Limb (tissue), 2 donors: ENCODE results near the gene RANBP9.

Source experiments
- DNase-seq, 2 donors: peaks; one replicate each; pipeline ENCODE4 v3.0.0-alpha.2; 2016; ENCODE audit errors: extremely low spot score in 2 of 2

RANBP9 gene

GRCh38 chr6:13711733-13712598 is at the start of gene RANBP9:
Gene RANBP9 (minus strand): TSS chr6:13711835. CDS start chr6:13711505, 330 bp downstream.
- DNase-seq: peak; percentile 89 to 92

DNA sequence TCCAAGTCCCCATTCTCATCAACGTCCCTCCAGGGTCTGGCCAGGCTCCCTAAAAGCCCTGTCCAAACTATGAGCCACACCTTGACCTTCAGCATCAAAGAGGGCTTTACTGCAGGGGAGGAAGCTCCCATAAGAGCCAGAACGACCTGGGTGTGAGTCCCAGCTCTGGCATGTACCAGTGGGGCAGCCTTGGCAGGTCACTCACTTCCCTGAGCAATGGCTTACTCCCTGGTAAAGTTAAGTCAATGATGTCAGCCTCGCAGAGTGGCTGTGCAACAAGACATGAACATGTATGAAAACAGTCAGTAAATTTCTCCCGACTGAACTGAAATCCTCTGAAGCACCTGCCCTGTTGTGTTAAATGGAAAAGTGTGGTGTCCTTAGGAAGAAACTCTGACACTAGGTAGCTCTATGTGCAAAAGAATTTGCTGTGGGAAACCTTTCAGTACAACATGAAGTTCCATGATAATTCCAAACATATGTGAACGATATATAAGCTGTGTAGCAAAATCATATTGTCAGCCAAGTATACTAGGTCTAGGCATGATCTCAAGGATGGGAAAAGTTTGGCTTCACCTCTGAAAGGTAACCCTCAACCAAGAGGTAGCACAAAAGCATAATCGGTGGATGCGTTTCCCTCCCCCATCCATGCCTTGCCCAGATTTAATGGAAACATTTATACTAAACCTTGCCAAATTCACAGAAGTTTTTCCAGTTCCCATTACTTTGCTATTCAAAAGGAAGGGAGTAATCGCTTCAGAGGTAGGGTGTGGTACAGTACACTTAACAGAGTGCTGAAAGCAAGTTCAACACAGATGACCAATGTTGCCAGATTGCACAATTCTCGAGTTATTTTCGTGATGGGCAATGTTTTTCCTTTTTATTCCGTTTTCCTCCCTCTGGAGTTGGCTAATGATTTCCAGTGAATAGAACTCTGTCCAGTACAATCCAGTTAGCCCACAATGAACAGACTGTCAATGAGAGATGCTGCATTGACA is 49.0 kb upstream of the RANBP9 start:
- DNase-seq: peak in 1 of 2 donors; percentile 75

GRCh38 chr6:13759025-13759424 is 47.4 kb upstream of the RANBP9 start:
- DNase-seq: no peak

GRCh38 chr6:13754644-13755043 is 43.0 kb upstream of the RANBP9 start:
- DNase-seq: no peak

- no peak for DNase-seq
Observed at GRCh38 chr6:13743736-13744127, 32.1 kb upstream of the RANBP9 start.

DNA sequence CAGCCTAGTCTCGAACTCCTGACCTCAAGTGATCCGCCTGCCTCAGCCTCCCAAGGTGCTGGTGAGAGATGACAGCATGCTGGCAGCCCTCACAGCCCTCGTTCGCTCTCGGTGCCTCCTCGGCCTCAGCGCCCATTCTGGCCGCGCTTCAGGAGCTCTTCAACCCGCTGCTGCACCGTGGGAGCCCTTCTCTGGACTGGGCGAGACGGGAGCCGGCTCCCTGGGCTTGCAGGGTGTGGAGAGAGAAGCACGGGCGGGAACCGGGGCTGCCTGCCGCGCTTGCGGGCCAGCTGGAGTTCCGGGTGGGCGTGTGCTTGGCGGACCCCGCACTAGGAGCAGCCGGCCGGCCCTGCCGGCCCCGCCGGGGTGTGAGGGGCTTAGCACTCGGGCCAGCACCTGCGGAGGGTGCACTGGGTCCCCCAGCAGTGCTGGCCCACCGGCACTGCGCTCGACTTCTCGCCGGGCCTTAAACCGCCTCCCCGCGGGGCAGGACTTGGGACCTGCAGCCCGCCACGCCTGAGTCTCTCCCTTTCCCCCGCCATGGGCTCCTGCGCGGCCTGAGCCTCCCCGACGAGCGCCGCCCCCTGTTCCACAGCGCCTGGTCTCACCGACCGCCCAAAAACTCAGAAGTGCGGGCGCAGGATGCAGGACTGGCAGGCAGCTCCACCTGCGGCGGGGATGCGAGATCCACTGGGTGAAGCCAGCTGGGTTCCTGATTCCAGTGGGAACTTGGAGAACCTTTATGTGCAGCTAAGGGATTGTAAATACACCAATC is 31.5 kb upstream of the RANBP9 start:
- DNase-seq: no peak

GRCh38 chr6:13741365-13741764 is 29.7 kb upstream of the RANBP9 start:
- no peak for DNase-seq

DNA sequence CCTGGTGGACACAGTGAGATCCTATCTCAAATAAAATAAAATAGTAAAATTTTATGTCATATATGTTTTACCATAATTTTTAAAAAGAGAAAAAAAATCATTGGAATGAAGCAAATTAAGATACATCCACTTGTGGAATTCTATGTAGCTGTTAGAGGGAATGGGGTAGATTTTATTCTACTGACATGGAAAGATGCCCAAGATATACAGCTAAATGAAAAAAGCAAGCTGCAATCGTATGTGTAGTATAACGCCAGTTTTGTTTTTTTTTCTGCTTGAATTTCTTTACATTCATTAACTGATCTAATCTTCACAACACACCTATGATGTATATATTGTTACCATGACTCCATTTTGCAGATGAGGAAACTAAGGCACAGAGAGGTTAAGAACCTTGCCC is 23.4 kb upstream of the RANBP9 start:
- no peak for DNase-seq

GRCh38 chr6:13733178-13733887 is 21.7 kb upstream of the RANBP9 start:
- peak; percentile 65 to 86 for DNase-seq

DNA sequence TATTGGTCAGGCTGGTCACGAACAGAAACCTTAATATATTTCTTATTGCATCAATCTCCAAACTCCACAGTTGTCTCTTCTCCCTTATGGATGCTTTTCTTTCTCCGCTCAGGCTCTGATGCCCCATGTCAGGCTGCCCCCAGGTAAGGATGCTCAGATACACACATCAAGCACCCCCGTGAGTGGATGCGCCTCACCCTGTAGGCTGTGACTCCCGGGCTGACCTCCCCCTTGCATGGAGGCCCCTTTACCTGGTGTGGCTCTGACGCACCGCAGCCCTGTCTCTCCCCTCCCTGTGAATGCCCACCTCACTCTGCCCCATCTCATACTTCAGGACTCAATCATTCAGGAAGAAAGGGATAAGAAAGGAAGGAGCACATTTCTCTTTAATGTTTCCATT is 19.1 kb upstream of the RANBP9 start:
- DNase-seq: no peak

GRCh38 chr6:13729891-13730290 is 18.3 kb upstream of the RANBP9 start:
- DNase-seq: no peak

DNA sequence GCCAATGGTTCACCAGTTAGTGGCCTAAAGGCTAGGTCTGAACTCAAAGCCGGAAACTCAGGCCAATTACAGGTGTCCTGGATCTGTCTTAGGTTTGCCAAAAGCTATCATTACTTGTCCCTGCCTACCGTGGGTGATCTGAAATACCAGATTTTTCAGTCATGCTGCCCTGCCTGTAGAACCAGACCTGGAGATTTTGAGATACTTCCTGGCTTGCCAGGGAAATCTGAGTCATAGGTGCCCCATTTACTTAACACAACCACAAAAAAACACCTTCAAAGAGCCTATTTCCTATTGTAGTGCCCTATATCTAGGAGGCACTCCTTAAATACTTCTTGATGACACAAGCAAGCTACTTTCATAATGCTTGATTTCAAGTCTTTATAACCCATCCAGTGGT is 13.9 kb upstream of the RANBP9 start:
- no peak for DNase-seq

- no peak for DNase-seq
Observed at GRCh38 chr6:13725052-13725451, 13.4 kb upstream of the RANBP9 start.

- DNase-seq: no peak
Observed at GRCh38 chr6:13724182-13724581, 12.5 kb upstream of the RANBP9 start.

DNA sequence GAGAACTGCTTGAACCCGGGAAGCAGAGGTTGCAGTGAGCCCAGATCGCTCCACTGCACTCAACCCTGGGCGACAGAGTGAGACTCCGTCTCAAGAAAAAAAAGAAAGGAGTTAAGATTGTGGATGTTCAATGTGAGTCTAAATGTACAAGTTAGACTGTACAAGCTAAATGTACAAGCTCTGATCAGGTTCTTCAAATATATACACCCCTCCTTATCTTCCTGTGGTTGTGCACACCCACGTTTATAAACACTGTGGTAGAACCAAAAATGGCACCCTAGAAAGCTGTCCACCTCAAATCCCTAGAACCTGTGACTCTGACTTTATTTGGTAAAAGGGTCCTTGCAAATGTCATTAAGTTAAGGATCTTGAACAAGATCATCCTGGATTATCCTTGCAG is 11.2 kb upstream of the RANBP9 start:
- DNase-seq: no peak

GRCh38 chr6:13718123-13718458 is 6.5 kb upstream of the RANBP9 start:
- no peak for DNase-seq

DNA sequence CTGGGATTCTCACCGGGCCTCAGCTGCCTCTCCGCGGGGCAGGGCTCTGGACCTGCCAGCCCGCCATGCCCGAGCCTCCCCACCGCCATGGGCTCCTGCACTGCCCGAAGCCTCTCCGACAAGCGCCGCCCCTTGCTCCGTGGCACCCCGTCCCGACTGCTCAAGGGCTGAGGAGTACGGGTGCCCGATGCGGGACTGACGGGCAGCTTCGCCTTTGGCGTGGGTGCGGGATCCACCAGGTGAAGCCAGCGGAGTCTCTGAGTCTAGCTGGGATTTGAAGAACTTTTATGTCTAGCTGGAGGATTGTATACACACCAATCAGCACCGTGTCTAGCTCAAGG is 5.3 kb upstream of the RANBP9 start:
- DNase-seq: no peak

- DNase-seq: no peak
Observed at GRCh38 chr6:13716225-13716954, 4.8 kb upstream of the RANBP9 start.

- no peak for DNase-seq
Observed at GRCh38 chr6:13715444-13715883, 3.8 kb upstream of the RANBP9 start.

- DNase-seq: peak in 1 of 2 donors; percentile 20
Observed at GRCh38 chr6:13712599-13712898, 914 bp upstream of the RANBP9 start.
